ENCODE data around the gene NDUFV1. TPM values are rescaled to one million over a fixed set of nuclear protein-coding genes. Genes with fewer than 3 reads are reported as not detected.
A peak's percentile ranks its signal among the peaks of the same experiment; 100 is the strongest.

NDUFV1 gene
- total RNA-seq, 1 donor from 2014 or later = 191 TPM

DNA sequence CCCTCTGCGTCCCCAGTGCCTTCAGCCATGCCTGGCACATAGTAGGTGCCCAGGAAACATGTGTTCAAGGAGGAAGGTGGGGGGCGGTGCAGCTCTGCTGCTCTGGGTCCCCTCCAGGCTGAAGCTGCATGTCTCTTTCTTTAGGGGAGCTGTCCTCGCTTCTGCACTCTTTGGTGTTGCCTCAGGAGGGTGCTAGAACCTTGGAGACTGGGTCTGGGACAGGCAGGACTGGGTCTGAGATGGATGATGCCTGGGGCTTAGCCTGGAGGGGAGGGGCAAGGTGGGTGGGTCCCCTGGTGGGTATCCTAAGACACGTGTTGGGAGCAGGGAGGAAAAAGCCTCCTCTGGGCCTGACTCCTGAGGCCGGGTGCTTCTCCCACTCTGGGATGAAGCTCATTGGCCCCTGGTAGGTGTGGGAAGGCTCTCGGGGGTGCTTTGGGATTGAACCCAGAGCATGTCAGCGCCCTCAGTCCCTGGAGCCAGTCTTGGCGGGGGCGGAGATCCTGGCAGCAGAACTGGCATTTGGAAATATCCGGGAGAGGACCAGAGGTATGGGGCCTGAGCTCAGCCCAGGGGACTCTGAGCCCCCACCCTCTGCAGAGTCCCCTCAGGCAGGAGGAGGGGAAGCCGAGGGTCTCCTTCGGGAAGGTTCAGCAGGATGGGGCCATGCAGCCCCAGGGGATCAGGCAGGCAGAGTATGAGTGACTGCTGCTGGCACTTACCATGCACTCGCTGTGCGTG, 29.8 kb upstream of the NDUFV1 start:
- H3K27ac Mint-ChIP-seq (ENCODE audit: unreplicated experiment) = no peak overlapping the region
- DNase-seq (ENCODE audit: low spot score) = no peak
- no peaks in the 10 kb centered on the region for H3K36me3 Mint-ChIP-seq (ENCODE audit: low read depth, unreplicated experiment)
- no peak overlapping the region for H3K4me3 Mint-ChIP-seq (ENCODE audit: unreplicated experiment)
- no peaks in the 10 kb centered on the region for H3K9me3 Mint-ChIP-seq (ENCODE audit: unreplicated experiment)
- TF ChIP-seq, protein P1, sequence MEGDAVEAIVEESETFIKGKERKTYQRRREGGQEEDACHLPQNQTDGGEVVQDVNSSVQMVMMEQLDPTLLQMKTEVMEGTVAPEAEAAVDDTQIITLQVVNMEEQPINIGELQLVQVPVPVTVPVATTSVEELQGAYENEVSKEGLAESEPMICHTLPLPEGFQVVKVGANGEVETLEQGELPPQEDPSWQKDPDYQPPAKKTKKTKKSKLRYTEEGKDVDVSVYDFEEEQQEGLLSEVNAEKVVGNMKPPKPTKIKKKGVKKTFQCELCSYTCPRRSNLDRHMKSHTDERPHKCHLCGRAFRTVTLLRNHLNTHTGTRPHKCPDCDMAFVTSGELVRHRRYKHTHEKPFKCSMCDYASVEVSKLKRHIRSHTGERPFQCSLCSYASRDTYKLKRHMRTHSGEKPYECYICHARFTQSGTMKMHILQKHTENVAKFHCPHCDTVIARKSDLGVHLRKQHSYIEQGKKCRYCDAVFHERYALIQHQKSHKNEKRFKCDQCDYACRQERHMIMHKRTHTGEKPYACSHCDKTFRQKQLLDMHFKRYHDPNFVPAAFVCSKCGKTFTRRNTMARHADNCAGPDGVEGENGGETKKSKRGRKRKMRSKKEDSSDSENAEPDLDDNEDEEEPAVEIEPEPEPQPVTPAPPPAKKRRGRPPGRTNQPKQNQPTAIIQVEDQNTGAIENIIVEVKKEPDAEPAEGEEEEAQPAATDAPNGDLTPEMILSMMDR (IDR thresholded peaks at IDR 0.05; ENCODE audit: unreplicated experiment) = no peak
- H3K4me1 Mint-ChIP-seq (ENCODE audit: unreplicated experiment) = peaks cover 6% of the 10 kb centered on the region
- peaks cover 8% of the 10 kb centered on the region for H3K27me3 Mint-ChIP-seq (ENCODE audit: unreplicated experiment)

DNA sequence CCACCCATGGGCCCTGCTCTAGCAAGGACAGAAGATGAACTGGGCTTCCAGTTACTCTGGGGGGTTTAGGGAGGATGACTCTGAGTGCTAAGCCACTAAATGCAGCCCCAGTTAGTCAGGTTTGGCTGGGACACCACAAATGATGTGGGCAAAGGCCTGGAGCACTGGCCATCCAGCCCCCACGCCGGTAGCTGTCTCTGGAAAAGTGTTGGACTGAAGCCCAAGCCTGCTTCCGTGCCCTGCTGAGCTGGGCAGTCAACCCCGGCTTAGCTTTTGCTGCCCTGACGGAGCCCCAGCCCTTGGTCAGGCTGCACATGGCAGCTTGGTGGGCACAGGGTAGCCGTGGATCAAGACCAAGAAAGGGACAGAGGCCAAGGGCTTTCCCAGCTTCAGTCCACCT, 28.8 kb upstream of the NDUFV1 start:
- TF ChIP-seq, protein P1 (IDR thresholded peaks at IDR 0.05; ENCODE audit: unreplicated experiment) = no peak
- H3K36me3 Mint-ChIP-seq (ENCODE audit: low read depth, unreplicated experiment) = no peaks in the 10 kb centered on the region
- H3K9me3 Mint-ChIP-seq (ENCODE audit: unreplicated experiment) = no peaks in the 10 kb centered on the region
- H3K4me3 Mint-ChIP-seq (ENCODE audit: unreplicated experiment) = no peak overlapping the region
- DNase-seq (ENCODE audit: low spot score) = no peak
- H3K4me1 Mint-ChIP-seq (ENCODE audit: unreplicated experiment) = peaks cover 12% of the 10 kb centered on the region
- no peak overlapping the region for H3K27ac Mint-ChIP-seq (ENCODE audit: unreplicated experiment)
- H3K27me3 Mint-ChIP-seq (ENCODE audit: unreplicated experiment) = peaks cover 12% of the 10 kb centered on the region

DNA sequence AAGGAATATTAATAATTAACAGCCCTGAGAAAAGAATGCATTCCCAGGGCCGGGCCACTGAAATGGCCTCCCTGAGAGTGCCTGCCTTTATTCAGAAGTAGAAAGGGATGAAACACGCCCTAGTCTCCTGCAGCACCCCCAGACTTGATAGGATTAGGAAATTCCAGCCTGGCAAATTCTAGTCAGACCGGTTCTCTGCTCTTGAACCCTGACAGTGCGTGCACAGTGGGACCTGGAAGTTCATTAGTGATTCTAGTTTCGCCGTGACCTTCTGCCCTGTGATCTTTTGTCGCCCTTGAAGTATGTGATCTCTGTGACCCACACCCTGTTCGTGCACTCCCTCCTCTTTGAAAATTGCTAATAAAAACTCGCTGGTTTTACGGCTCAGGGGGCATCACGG, 25.3 kb upstream of the NDUFV1 start:
- DNase-seq (ENCODE audit: low spot score) = no peak
- Mint-ChIP-seq H3K4me1 (ENCODE audit: unreplicated experiment) (peaks cover 20% of the 10 kb centered on the region), H3K4me3 (ENCODE audit: unreplicated experiment) (no peak overlapping the region), H3K9me3 (ENCODE audit: unreplicated experiment) (no peaks in the 10 kb centered on the region), H3K36me3 (ENCODE audit: low read depth, unreplicated experiment) (peaks cover 16% of the 10 kb centered on the region), H3K27me3 (ENCODE audit: unreplicated experiment) (peaks cover 12% of the 10 kb centered on the region), H3K27ac (ENCODE audit: unreplicated experiment) (no peak overlapping the region)
- TF ChIP-seq, protein P1 (IDR thresholded peaks at IDR 0.05; ENCODE audit: unreplicated experiment) = no peak

DNA sequence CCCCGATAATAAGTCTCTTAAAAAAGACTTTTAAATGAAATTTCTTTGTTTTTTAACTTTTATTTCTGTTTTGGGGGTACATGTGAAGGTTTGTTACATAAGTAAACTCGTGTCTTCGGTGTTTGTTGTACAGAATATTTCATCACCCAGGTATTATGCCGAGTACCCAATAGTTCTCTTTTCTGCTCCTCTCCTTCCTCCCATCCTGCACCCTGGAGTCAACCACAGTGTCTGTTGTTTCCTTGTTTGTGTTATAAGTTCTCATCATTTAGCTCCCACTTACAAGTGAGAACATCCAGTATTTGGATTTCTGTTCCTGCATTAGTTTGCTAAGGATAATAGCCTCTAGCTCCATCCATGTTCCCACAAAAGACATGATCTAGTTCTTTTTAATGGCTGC, 24.7 kb upstream of the NDUFV1 start:
- Mint-ChIP-seq H3K9me3 (ENCODE audit: unreplicated experiment) (no peaks in the 10 kb centered on the region), H3K4me1 (ENCODE audit: unreplicated experiment) (peaks cover 20% of the 10 kb centered on the region), H3K36me3 (ENCODE audit: low read depth, unreplicated experiment) (peaks cover 21% of the 10 kb centered on the region), H3K4me3 (ENCODE audit: unreplicated experiment) (peak overlapping the region; percentile 66), H3K27me3 (ENCODE audit: unreplicated experiment) (peaks cover 11% of the 10 kb centered on the region), H3K27ac (ENCODE audit: unreplicated experiment) (no peak overlapping the region)
- no peak for DNase-seq (ENCODE audit: low spot score)
- TF ChIP-seq, protein P1 (IDR thresholded peaks at IDR 0.05; ENCODE audit: unreplicated experiment) = no peak
